ENCODE data around the gene CPT1B.

The CPT1B gene

GRCh38 chr22:50606165-50606945, 28.1 kb upstream of the CPT1B start:
- intact Hi-C loops (cut with DNase I; ENCODE audit: low total_unique reads): no loop called here
- peaks cover under 1 to 94% of the 10 kb centered on the region in 2 donors for H3K27me3 ChIP-seq
- no peak for DNase-seq

GRCh38 chr22:50605613-50606074, 27.4 kb upstream of the CPT1B start:
- TF ChIP-seq, protein P1, sequence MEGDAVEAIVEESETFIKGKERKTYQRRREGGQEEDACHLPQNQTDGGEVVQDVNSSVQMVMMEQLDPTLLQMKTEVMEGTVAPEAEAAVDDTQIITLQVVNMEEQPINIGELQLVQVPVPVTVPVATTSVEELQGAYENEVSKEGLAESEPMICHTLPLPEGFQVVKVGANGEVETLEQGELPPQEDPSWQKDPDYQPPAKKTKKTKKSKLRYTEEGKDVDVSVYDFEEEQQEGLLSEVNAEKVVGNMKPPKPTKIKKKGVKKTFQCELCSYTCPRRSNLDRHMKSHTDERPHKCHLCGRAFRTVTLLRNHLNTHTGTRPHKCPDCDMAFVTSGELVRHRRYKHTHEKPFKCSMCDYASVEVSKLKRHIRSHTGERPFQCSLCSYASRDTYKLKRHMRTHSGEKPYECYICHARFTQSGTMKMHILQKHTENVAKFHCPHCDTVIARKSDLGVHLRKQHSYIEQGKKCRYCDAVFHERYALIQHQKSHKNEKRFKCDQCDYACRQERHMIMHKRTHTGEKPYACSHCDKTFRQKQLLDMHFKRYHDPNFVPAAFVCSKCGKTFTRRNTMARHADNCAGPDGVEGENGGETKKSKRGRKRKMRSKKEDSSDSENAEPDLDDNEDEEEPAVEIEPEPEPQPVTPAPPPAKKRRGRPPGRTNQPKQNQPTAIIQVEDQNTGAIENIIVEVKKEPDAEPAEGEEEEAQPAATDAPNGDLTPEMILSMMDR (IDR thresholded peaks at IDR 0.05): no peak
- peaks cover 5 to 93% of the 10 kb centered on the region in 2 donors for H3K27me3 ChIP-seq
- no peak overlapping the region for H3K4me3 ChIP-seq
- no peaks in the 10 kb centered on the region for H3K36me3 ChIP-seq
- no peak overlapping the region for H3K27ac ChIP-seq
- H3K9me3 ChIP-seq: no peaks in the 10 kb centered on the region
- intact Hi-C loops (cut with DNase I; ENCODE audit: low total_unique reads): no loop called here
- no peak for DNase-seq
- H3K4me1 ChIP-seq: peaks cover 0 to 8% (median 5%) of the 10 kb centered on the region in 4 donors

More at GRCh38 chr22:50606165-50606945, 28.1 kb upstream of the CPT1B start:
- Histone ChIP-seq H3K9me3 (no peaks in the 10 kb centered on the region), H3K4me3 (no peak overlapping the region), H3K4me1 (peaks cover 0 to 1% (median 0%) of the 10 kb centered on the region in 4 donors), H3K36me3 (no peaks in the 10 kb centered on the region), H3K27ac (no peak overlapping the region)
- TF ChIP-seq, protein P1 (IDR thresholded peaks at IDR 0.05): no peak

DNA sequence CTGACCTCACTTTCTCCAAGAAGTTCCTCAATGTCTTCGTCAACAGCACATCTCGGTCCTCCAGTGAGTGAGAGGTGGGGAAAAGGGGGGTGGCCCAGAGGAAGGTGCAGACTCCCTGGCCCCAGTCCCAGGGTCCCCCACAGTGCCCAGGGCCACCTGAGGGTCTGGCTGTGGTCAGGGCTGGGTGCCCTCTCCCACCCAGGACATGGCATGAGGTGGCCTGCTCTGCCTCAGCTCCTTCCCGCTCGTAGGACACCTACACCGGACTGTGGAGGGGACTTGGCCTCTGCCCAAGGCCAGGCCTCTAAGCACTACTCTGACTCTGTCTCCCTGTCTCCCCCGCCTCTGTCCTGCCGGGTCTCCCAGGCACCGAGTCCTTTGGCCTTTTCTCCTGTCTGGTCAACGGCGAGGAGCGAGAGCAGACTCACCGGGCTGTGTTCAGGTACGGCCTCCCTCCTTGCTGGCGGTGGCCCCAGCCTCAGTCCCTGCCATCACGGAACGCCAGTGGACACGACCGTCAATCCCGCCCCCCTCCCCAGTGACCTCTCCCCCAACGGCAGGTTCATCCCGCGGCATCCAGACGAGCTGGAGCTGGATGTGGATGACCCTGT, 26.9 kb upstream of the CPT1B start:
- TF ChIP-seq, protein P1 (IDR thresholded peaks at IDR 0.05): no peak
- Histone ChIP-seq H3K9me3 (no peaks in the 10 kb centered on the region), H3K27me3 (peaks cover 5 to 91% of the 10 kb centered on the region in 2 donors), H3K27ac (no peak overlapping the region), H3K4me3 (no peak overlapping the region), H3K4me1 (peaks cover 0 to 14% (median 9%) of the 10 kb centered on the region in 4 donors), H3K36me3 (no peaks in the 10 kb centered on the region)
- intact Hi-C loops (cut with DNase I; ENCODE audit: low total_unique reads): no loop called here
- no peak for DNase-seq

DNA sequence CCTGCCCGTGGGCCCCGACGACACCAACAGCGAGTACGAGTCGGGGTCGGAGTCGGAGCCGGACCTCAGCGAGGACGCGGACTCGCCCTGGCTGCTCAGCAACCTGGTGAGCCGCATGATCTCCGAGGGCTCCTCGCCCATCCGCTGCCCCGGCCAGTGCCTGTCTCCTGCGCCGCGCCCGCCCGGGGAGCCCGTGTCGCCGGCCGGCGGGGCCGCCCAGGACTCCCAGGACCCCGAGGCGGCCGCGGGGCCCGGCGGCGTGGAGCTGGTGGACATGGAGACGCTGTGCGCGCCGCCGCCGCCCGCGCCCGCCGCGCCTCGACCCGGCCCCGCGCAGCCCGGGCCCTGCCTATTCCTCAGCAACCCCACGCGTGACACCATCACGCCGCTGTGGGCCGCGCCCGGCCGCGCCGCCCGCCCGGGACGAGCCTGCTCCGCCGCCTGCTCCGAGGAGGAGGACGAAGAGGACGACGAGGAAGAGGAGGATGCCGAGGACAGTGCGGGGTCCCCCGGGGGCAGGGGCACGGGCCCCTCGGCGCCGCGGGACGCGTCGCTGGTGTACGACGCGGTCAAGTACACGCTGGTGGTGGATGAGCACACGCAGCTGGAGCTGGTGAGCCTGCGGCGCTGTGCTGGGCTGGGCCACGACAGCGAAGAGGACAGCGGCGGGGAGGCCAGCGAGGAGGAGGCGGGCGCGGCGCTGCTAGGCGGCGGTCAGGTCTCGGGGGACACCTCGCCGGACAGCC, 26.2 kb upstream of the CPT1B start:
- no peaks in the 10 kb centered on the region for H3K36me3 ChIP-seq
- TF ChIP-seq, protein P1 (IDR thresholded peaks at IDR 0.05): no peak
- no peak for DNase-seq
- H3K27me3 ChIP-seq: peaks cover 5 to 91% of the 10 kb centered on the region in 2 donors
- H3K9me3 ChIP-seq: no peaks in the 10 kb centered on the region
- intact Hi-C loops (cut with DNase I; ENCODE audit: low total_unique reads): no loop called here
- H3K4me3 ChIP-seq: no peak overlapping the region
- H3K27ac ChIP-seq: no peak overlapping the region
- peaks cover 0 to 18% (median 10%) of the 10 kb centered on the region in 4 donors for H3K4me1 ChIP-seq

GRCh38 chr22:50603511-50604255, 25.5 kb upstream of the CPT1B start:
- no peak for DNase-seq
- peaks cover 5 to 92% of the 10 kb centered on the region in 2 donors for H3K27me3 ChIP-seq

More at GRCh38 chr22:50603511-50604255, 25.5 kb upstream of the CPT1B start:
- Histone ChIP-seq H3K4me3 (no peak overlapping the region), H3K9me3 (no peaks in the 10 kb centered on the region), H3K27ac (no peak overlapping the region), H3K4me1 (peaks cover 0 to 18% (median 10%) of the 10 kb centered on the region in 4 donors), H3K36me3 (no peaks in the 10 kb centered on the region)
- intact Hi-C loops (cut with DNase I; ENCODE audit: low total_unique reads): no loop called here
- TF ChIP-seq, protein P1 (IDR thresholded peaks at IDR 0.05): no peak
